ENCODE measurements around the gene AOPEP. TPM values are rescaled to one million over a fixed set of nuclear protein-coding genes. Genes with fewer than 3 reads are reported as not detected.
A peak's percentile ranks its signal among the peaks of the same experiment; 100 is the strongest.

Gene AOPEP
- polyA plus RNA-seq, 1 of the 3 experiments (the other 2 are of a cell fraction), result 54.6 TPM

- POLR2A ChIA-PET, result no interaction called here
- TF ChIP-seq FOXM1 (IDR thresholded peaks at IDR 0.05; ENCODE audit: low read depth) (no peak), FOSL2 (IDR thresholded peaks at IDR 0.05; ENCODE audit: borderline replicate concordance, low read depth) (no peak), EZH2phosphoT487 (IDR thresholded peaks at IDR 0.05; ENCODE audit: borderline replicate concordance, low read depth) (no peak), CHD2 (IDR thresholded peaks at IDR 0.05; ENCODE audit: low read length, partially characterized antibody) (no peak)
- no peaks in the 10 kb centered on the region for H3K36me3 ChIP-seq (replicated peaks in 1 of 2; ENCODE audit: control insufficient read depth in 1 of 2, insufficient read depth in 2 of 2, low read length in 1 of 2)
- H3K4me2 ChIP-seq, result no peak overlapping the region
- CTCF ChIA-PET, result interaction anchor here (1.2 to 1.3 kb wide), 2 partner anchors 11 to 39 kb away, joined by 3 to 4 read pairs; no protein-coding TSS in a partner anchor
- H3K4me3 ChIP-seq (ENCODE audit: low read depth in 2 of 2, low read length in 1 of 2), result no peak overlapping the region
- no peaks in the 10 kb centered on the region for H3K79me2 ChIP-seq (ENCODE audit: insufficient read depth)
- no peak overlapping the region for H3K27ac ChIP-seq (ENCODE audit: low read depth in 2 of 2, low read length in 1 of 2)
- no peaks in the 10 kb centered on the region for H3K4me1 ChIP-seq (ENCODE audit: control insufficient read depth in 1 of 2, insufficient read depth in 2 of 2, low read depth in 1 of 2, low read length in 1 of 2)
- no peaks in the 10 kb centered on the region for H4K20me1 ChIP-seq (ENCODE audit: insufficient read depth)
- no peaks in the 10 kb centered on the region for H3K9me2 ChIP-seq
- no peak overlapping the region for H3K9ac ChIP-seq
- H3K9me3 ChIP-seq, result no peaks in the 10 kb centered on the region
- H2AFZ ChIP-seq (ENCODE audit: low read depth), result no peak overlapping the region
- 86% methylated on average over 5 of the region's 5 CpGs for whole genome bisulfite sequencing (ENCODE audit: low lambda C conversion rate)
- DNase-seq, result no peak
- no peaks in the 10 kb centered on the region for H3K27me3 ChIP-seq (ENCODE audit: insufficient read depth)
- no peaks in the 10 kb centered on the region for H3F3A ChIP-seq (replicated peaks; ENCODE audit: insufficient read depth)
Observed at GRCh38 chr9:94720846-94721549, 5.5 kb upstream of the AOPEP start.

- Histone ChIP-seq H3K27ac (ENCODE audit: low read depth in 2 of 2, low read length in 1 of 2) (no peak overlapping the region), H3K4me1 (ENCODE audit: control insufficient read depth in 1 of 2, insufficient read depth in 2 of 2, low read depth in 1 of 2, low read length in 1 of 2) (no peaks in the 10 kb centered on the region), H3K36me3 (replicated peaks in 1 of 2; ENCODE audit: control insufficient read depth in 1 of 2, insufficient read depth in 2 of 2, low read length in 1 of 2) (no peaks in the 10 kb centered on the region), H3K4me2 (no peak overlapping the region), H3K27me3 (ENCODE audit: insufficient read depth) (no peaks in the 10 kb centered on the region), H2AFZ (ENCODE audit: low read depth) (no peak overlapping the region), H3F3A (replicated peaks; ENCODE audit: insufficient read depth) (no peaks in the 10 kb centered on the region), H4K20me1 (ENCODE audit: insufficient read depth) (no peaks in the 10 kb centered on the region), H3K9me2 (no peaks in the 10 kb centered on the region), H3K9me3 (no peaks in the 10 kb centered on the region), H3K9ac (no peak overlapping the region), H3K4me3 (ENCODE audit: low read depth in 2 of 2, low read length in 1 of 2) (no peak overlapping the region), H3K79me2 (ENCODE audit: insufficient read depth) (peaks cover 2% of the 10 kb centered on the region)
- 87% methylated on average over 2 of the region's 2 CpGs for WGBS (ENCODE audit: low lambda C conversion rate)
- TF ChIP-seq USF1 (IDR thresholded peaks at IDR 0.05; ENCODE audit: borderline replicate concordance, low read depth), result no peak
- TF ChIP-seq TCF12 (IDR thresholded peaks at IDR 0.05), result no peak
- TF ChIP-seq EP300 (IDR thresholded peaks at IDR 0.05; ENCODE audit: borderline replicate concordance in 1 of 2, low read depth in 1 of 2, low read length in 1 of 2), result no peak
- no peak for TF ChIP-seq GABPA (IDR thresholded peaks at IDR 0.05; ENCODE audit: low read depth)
- no peak for DNase-seq
- ChIA-PET POLR2A (no interaction called here), CTCF (interaction anchor here (1.3 kb wide), 1 partner anchor 40 kb away, joined by 4 read pairs; no protein-coding TSS in a partner anchor)
Observed at GRCh38 chr9:94721754-94722153, 4.7 kb upstream of the AOPEP start.

- Histone ChIP-seq H3K27me3 (ENCODE audit: insufficient read depth) (no peaks in the 10 kb centered on the region), H4K20me1 (ENCODE audit: insufficient read depth) (no peaks in the 10 kb centered on the region), H3K9me2 (no peaks in the 10 kb centered on the region), H3K27ac (ENCODE audit: low read depth in 2 of 2, low read length in 1 of 2) (no peak overlapping the region), H3K36me3 (replicated peaks in 1 of 2; ENCODE audit: control insufficient read depth in 1 of 2, insufficient read depth in 2 of 2, low read length in 1 of 2) (no peaks in the 10 kb centered on the region), H3K4me3 (ENCODE audit: low read depth in 2 of 2, low read length in 1 of 2) (no peak overlapping the region), H2AFZ (ENCODE audit: low read depth) (peak overlapping the region; percentile 69; the same call in 1 of the 2 replicates), H3F3A (replicated peaks; ENCODE audit: insufficient read depth) (peaks cover 9% of the 10 kb centered on the region), H3K4me2 (no peak overlapping the region), H3K79me2 (ENCODE audit: insufficient read depth) (peaks cover 30% of the 10 kb centered on the region), H3K9me3 (no peaks in the 10 kb centered on the region), H3K9ac (no peak overlapping the region), H3K4me1 (ENCODE audit: control insufficient read depth in 1 of 2, insufficient read depth in 2 of 2, low read depth in 1 of 2, low read length in 1 of 2) (peaks cover 5 to 6% of the 10 kb centered on the region in 2 experiments; a peak in 2 of 4 replicates)
- 93% methylated on average over 3 of the region's 3 CpGs for WGBS (ENCODE audit: low lambda C conversion rate)
- ChIA-PET POLR2A (no interaction called here), CTCF (interaction anchor here (0.9 to 1.3 kb wide), 3 partner anchors 9 to 403 kb away, joined by 3 to 4 read pairs (median 3); no protein-coding TSS in a partner anchor)
- no peak for DNase-seq
- TF ChIP-seq RFX5 (IDR thresholded peaks at IDR 0.05; ENCODE audit: low read length) (no peak), RCOR1 (IDR thresholded peaks at IDR 0.05; ENCODE audit: low read length) (no peak), NFIC (IDR thresholded peaks at IDR 0.05; ENCODE audit: borderline replicate concordance) (no peak), TEAD4 (IDR thresholded peaks at IDR 0.05; ENCODE audit: borderline replicate concordance, insufficient read depth) (no peak), IRF3 (IDR thresholded peaks at IDR 0.05; ENCODE audit: low read depth, low read length) (no peak), MEF2A (IDR thresholded peaks at IDR 0.05; ENCODE audit: borderline replicate concordance, low read depth) (no peak), SMC3 (IDR thresholded peaks at IDR 0.05; ENCODE audit: low read depth, low read length) (no peak), CTCF (IDR thresholded peaks at IDR 0.05) (no peak), MXI1 (IDR thresholded peaks at IDR 0.05; ENCODE audit: low read depth, low read length) (no peak), GABPA (IDR thresholded peaks at IDR 0.05; ENCODE audit: low read depth) (no peak), FOXM1 (IDR thresholded peaks at IDR 0.05; ENCODE audit: low read depth) (no peak), TCF12 (IDR thresholded peaks at IDR 0.05) (no peak), EZH2phosphoT487 (IDR thresholded peaks at IDR 0.05; ENCODE audit: borderline replicate concordance, low read depth) (no peak), SIN3A (IDR thresholded peaks at IDR 0.05; ENCODE audit: borderline replicate concordance, low read depth, low read length) (no peak), CHD2 (IDR thresholded peaks at IDR 0.05; ENCODE audit: low read length, partially characterized antibody) (no peak)
Observed at GRCh38 chr9:94725293-94725692, 1.2 kb upstream of the AOPEP start.
